Activated CD8-positive, alpha-beta memory T cell treated with anti-CD3 and anti-CD28 coated beads for 4 hours (primary cell): ENCODE data around the gene TMEM54.
"Not testable (repeated sequence)": the region's sequence is repeated elsewhere in the genome, so short reads cannot be mapped to it uniquely, and the experiment has no call there.

Source experiments
- DNase-seq, 2 donors: peaks; one replicate each; pipeline ENCODE4 v3.0.0-alpha.2; 2020; ENCODE audit warnings: low read depth in 2 of 2

The TMEM54 gene

GRCh38 chr1:32919811-32920733 lies 18.9 kb upstream of the TMEM54 start:
- no peak for DNase-seq

- DNase-seq = no peak
Measured at GRCh38 chr1:32918179-32918578, 17.0 kb upstream of the TMEM54 start.

- DNase-seq = no peak
Measured at GRCh38 chr1:32917521-32917920, 16.3 kb upstream of the TMEM54 start.

GRCh38 chr1:32915766-32916706 lies 14.8 kb upstream of the TMEM54 start:
- DNase-seq = no peak

- DNase-seq = no peak
Measured at GRCh38 chr1:32910319-32910718, 9.1 kb upstream of the TMEM54 start.

- no peak for DNase-seq
Measured at GRCh38 chr1:32907435-32907834, 6.2 kb upstream of the TMEM54 start.

- DNase-seq = no peak
Measured at GRCh38 chr1:32906654-32907053, 5.5 kb upstream of the TMEM54 start.

GRCh38 chr1:32905588-32905987 lies 4.4 kb upstream of the TMEM54 start:
- DNase-seq = not testable (repeated sequence)

GRCh38 chr1:32904797-32905196 lies 3.6 kb upstream of the TMEM54 start:
- DNase-seq = no peak

- no peak for DNase-seq
Measured at GRCh38 chr1:32903991-32904785, 3.0 kb upstream of the TMEM54 start.

- DNase-seq = no peak
Measured at GRCh38 chr1:32902535-32902920, 1.3 kb upstream of the TMEM54 start.

- DNase-seq = no peak
Measured at GRCh38 chr1:32901823-32902534, 790 bp upstream of the TMEM54 start.

GRCh38 chr1:32900371-32900955 lies 726 bp downstream of the TMEM54 start:
- DNase-seq = no peak

GRCh38 chr1:32899586-32900296 lies 1.4 kb downstream of the TMEM54 start:
- DNase-seq = no peak

GRCh38 chr1:32898958-32899357 lies 2.2 kb downstream of the TMEM54 start:
- DNase-seq = no peak

- no peak for DNase-seq
Measured at GRCh38 chr1:32898056-32898455, 3.1 kb downstream of the TMEM54 start.

- no peak for DNase-seq
Measured at GRCh38 chr1:32897082-32898049, 3.8 kb downstream of the TMEM54 start.

- DNase-seq = no peak
Measured at GRCh38 chr1:32896451-32896850, 4.7 kb downstream of the TMEM54 start.
